Hepatocyte (in vitro differentiated cells): ENCODE measurements around the gene DLGAP4. TPM values are rescaled to one million over a fixed set of nuclear protein-coding genes. Genes with fewer than 3 reads are reported as not detected.

Source experiments
- DNase-seq: peaks from one replicate; pipeline ENCODE4 v3.0.0-alpha.2; 2016; ENCODE audit warnings: low spot score
- H2AFZ ChIP-seq: fragments of 200-600 bp; sonication (generic); 2 replicates; pipeline ENCODE4 v1.6.0; 2016; ENCODE audit warnings: antibody characterized with exemption, mild to moderate bottlenecking
- H3K27ac ChIP-seq: fragments of 200-600 bp; sonication (generic); 2 replicates; pipeline ENCODE4 v1.5.1; 2016; ENCODE audit warnings: mild to moderate bottlenecking
- H3K27me3 ChIP-seq: fragments of 200-600 bp; sonication (generic); 2 replicates; pipeline ENCODE4 v1.6.1; 2016
- H3K36me3 ChIP-seq: fragments of 200-600 bp; sonication (generic); replicated peaks from 2 replicates; pipeline ENCODE4 v1.5.1; 2016; ENCODE audit warnings: low read depth; ENCODE audit not compliant: insufficient read depth
- H3K4me1 ChIP-seq: fragments of 200-600 bp; sonication (generic); 2 replicates; pipeline ENCODE4 v1.5.1; 2016; ENCODE audit warnings: mild to moderate bottlenecking, moderate library complexity; ENCODE audit not compliant: insufficient read depth
- H3K4me2 ChIP-seq: fragments of 200-600 bp; sonication (generic); 2 replicates; pipeline ENCODE4 v1.6.0; 2016
- H3K4me3 ChIP-seq: fragments of 200-600 bp; sonication (generic); 2 replicates; pipeline ENCODE4 v1.5.1; 2016; ENCODE audit warnings: mild to moderate bottlenecking
- H3K79me2 ChIP-seq: fragments of 200-600 bp; sonication (generic); 2 replicates; pipeline ENCODE4 v1.6.0; 2017; ENCODE audit warnings: mild to moderate bottlenecking
- H3K9me2 ChIP-seq: fragments of 200-600 bp; sonication (generic); replicated peaks from 2 replicates; pipeline ENCODE4 v1.6.0; 2017; ENCODE audit warnings: mild to moderate bottlenecking; ENCODE audit not compliant: insufficient read depth
- H3K9me3 ChIP-seq: fragments of 200-600 bp; sonication (generic); 2 replicates; pipeline ENCODE4 v1.5.1; 2016; ENCODE audit warnings: low read depth, mild to moderate bottlenecking
- H4K20me1 ChIP-seq: fragments of 200-600 bp; sonication (generic); 2 replicates; pipeline ENCODE4 v1.6.0; 2016; ENCODE audit warnings: mild to moderate bottlenecking; ENCODE audit not compliant: insufficient read depth, poor library complexity, severe bottlenecking
- CTCF ChIP-seq: fragments of 200-600 bp; sonication (generic); IDR thresholded peaks from 2 replicates; pipeline ENCODE4 v1.5.1; 2016; ENCODE audit warnings: antibody characterized with exemption, mild to moderate bottlenecking; ENCODE audit not compliant: poor library complexity
- EZH2 ChIP-seq: fragments of 200-600 bp; sonication (generic); IDR thresholded peaks from 2 replicates; pipeline ENCODE4 v1.6.1; 2016; ENCODE audit warnings: antibody characterized with exemption, mild to moderate bottlenecking, borderline replicate concordance
- EZH2phosphoT487 ChIP-seq: fragments of 200-600 bp; sonication (generic); IDR thresholded peaks from one replicate; pipeline ENCODE4 v1.6.1; 2018; ENCODE audit warnings: antibody characterized with exemption, mild to moderate bottlenecking, low read depth, moderate library complexity; ENCODE audit not compliant: unreplicated experiment, severe bottlenecking
- WGBS: methylation state at CpG from one replicate; pipeline ENCODE4 v1.1.6; 2016; ENCODE audit warnings: low lambda C conversion rate; ENCODE audit errors: missing lambda C conversion rate; 5-methylcytosine and 5-hydroxymethylcytosine counted together
- polyA plus RNA-seq: library from polyadenylated mRNA; unstranded; fragments of >200 nt; fragmentation: Nextera tagmentation; extraction: Ambion mirVana; gene quantifications from 2 replicates; pipeline ENCODE4 v1.2.1, GENCODE V29; 2016
- total RNA-seq: library from RNA; depleted of rRNA; stranded (reverse); fragments of >200 nt; gene quantifications from 2 replicates; pipeline ENCODE4 v1.2.3, GENCODE V29; 2014

Gene DLGAP4
- total and polyA plus RNA-seq, 2 experiments from 2014 or later, result 16.5 to 39.4 TPM

- no peaks in the 10 kb centered on the region for H3K79me2 ChIP-seq
- TF ChIP-seq EZH2, result no peak
- no peak for TF ChIP-seq CTCF
- no peak for TF ChIP-seq EZH2phosphoT487
- H3K4me3 ChIP-seq, result no peak overlapping the region
- H3K36me3 ChIP-seq, result no peaks in the 10 kb centered on the region
- no peaks in the 10 kb centered on the region for H4K20me1 ChIP-seq
- no peak overlapping the region for H3K4me2 ChIP-seq
- no peaks in the 10 kb centered on the region for H3K9me2 ChIP-seq
- WGBS, result 89% methylated on average over 15 of the region's 15 CpGs
- no peaks in the 10 kb centered on the region for H3K9me3 ChIP-seq
- no peaks in the 10 kb centered on the region for H3K27me3 ChIP-seq
- H3K4me1 ChIP-seq, result no peaks in the 10 kb centered on the region
- DNase-seq, result no peak
- no peak overlapping the region for H2AFZ ChIP-seq
- H3K27ac ChIP-seq, result no peak overlapping the region
Measured at GRCh38 chr20:36370991-36371790, 65.1 kb downstream of the DLGAP4 start.

GRCh38 chr20:36372666-36373065, 66.5 kb downstream of the DLGAP4 start:
- TF ChIP-seq CTCF, result no peak
- no peak for TF ChIP-seq EZH2
- TF ChIP-seq EZH2phosphoT487, result no peak
- 81% methylated on average over 7 of the region's 7 CpGs for WGBS
- H2AFZ ChIP-seq, result no peak overlapping the region
- no peaks in the 10 kb centered on the region for H3K4me1 ChIP-seq
- no peaks in the 10 kb centered on the region for H3K79me2 ChIP-seq
- H3K9me3 ChIP-seq, result no peaks in the 10 kb centered on the region
- DNase-seq, result no peak
- H3K27ac ChIP-seq, result no peak overlapping the region
- no peak overlapping the region for H3K4me2 ChIP-seq
- H3K4me3 ChIP-seq, result no peak overlapping the region
- H3K36me3 ChIP-seq, result no peaks in the 10 kb centered on the region
- H3K27me3 ChIP-seq, result no peaks in the 10 kb centered on the region
- no peaks in the 10 kb centered on the region for H4K20me1 ChIP-seq
- no peaks in the 10 kb centered on the region for H3K9me2 ChIP-seq

GRCh38 chr20:36373089-36373488, 67.0 kb downstream of the DLGAP4 start:
- H3K27ac ChIP-seq, result no peak overlapping the region
- no peaks in the 10 kb centered on the region for H3K4me1 ChIP-seq
- 79% methylated on average over 1 of the region's 1 CpG for WGBS
- H3K4me2 ChIP-seq, result no peak overlapping the region
- no peaks in the 10 kb centered on the region for H3K9me2 ChIP-seq
- H3K9me3 ChIP-seq, result no peaks in the 10 kb centered on the region
- TF ChIP-seq CTCF, result no peak
- no peak for TF ChIP-seq EZH2phosphoT487
- no peak for TF ChIP-seq EZH2
- no peak overlapping the region for H2AFZ ChIP-seq
- no peak overlapping the region for H3K4me3 ChIP-seq
- DNase-seq, result no peak
- H4K20me1 ChIP-seq, result no peaks in the 10 kb centered on the region
- H3K36me3 ChIP-seq, result no peaks in the 10 kb centered on the region
- H3K27me3 ChIP-seq, result no peaks in the 10 kb centered on the region
- H3K79me2 ChIP-seq, result no peaks in the 10 kb centered on the region
